ENCODE data around the gene NLK.
"Not testable (repeated sequence)": the region's sequence is repeated elsewhere in the genome, so short reads cannot be mapped to it uniquely, and the experiment has no call there.

The NLK gene

DNA sequence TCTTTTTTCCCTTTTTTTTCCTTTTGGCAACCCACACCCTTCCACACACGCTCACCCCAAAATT, at the start of gene NLK:
NLK (plus strand) TSS at position 21 of the 64 bp plus-strand sequence. CDS start 197 bp downstream, outside the sequence.
- no peak for DNase-seq

DNA sequence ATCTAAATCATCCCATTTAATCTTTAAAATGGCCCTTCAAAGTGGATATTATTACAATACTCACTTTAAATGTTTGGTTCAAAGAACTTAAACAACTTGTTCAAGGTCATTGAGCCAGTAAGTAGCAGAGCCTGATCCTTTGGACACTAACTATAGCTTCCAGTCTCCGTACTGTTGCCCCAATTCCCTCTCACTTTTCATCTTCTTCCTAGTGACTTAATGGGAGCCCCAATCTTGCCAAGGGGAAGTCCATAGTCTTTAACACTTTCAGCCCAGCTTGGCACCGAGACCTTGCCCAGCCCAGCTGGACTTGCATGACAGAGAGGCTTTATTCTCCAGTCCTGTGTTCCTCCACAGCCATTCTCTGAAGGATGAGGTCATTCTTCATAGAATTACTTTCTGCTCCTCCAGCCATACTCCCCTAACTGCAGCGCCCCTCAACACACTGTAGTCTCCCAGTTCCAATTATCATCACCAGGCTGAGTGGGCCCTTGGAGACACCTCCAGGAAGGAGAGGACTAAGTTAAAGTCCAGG, 49.2 kb upstream of the NLK start:
- peak in 49 of 56 donors; percentile 16 to 83 (median 61) for DNase-seq

DNA sequence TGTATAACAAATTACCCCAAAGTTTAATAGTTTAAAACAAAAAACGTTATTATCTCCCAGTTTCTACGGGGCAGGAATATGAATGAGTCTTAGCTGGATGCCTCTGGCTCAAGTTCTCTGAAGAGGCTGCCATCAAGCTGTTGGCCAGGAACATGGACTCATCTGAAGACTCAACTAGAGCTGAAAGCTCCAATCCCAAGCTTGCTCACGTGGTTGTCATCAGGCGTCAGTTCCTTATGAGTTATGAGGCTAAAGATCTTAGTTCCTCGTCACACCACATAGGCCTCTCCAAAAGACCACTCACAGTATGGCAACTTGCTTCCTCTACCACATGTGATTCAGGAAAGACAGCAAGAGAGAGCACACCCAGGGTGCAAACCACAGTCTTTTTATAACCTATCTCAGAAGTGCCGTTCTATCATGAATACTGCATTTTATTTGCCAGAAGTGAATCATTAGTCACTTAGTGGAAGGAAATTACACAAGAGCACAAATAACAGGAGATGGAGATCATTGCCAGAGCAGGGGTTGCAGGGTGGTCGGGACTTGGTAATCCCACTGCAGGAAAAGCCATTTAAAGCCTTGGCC, 48.7 kb upstream of the NLK start:
- DNase-seq, result peak in 16 of 56 donors; percentile 12 to 69 (median 48)

DNA sequence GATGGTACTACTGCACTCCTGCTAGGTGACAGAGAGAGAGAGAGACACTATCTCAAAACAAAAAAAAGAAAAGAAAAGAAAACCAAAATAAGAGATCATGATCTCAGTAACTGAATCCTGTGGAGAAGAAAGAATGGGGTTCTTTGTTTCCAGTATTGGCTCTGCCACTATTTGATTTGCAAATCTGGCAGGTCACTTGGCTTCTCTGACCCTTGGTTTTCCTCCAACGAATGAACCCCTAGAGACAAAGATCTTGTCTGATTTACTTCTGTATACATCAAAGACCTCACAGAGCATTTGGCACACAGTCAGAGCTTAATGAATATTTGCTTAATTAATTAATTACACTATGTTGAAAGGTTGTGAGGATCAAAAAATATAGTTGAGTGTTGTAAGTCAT, 47.9 kb upstream of the NLK start:
- peak in 15 of 56 donors; percentile 4 to 50 (median 22) for DNase-seq

DNA sequence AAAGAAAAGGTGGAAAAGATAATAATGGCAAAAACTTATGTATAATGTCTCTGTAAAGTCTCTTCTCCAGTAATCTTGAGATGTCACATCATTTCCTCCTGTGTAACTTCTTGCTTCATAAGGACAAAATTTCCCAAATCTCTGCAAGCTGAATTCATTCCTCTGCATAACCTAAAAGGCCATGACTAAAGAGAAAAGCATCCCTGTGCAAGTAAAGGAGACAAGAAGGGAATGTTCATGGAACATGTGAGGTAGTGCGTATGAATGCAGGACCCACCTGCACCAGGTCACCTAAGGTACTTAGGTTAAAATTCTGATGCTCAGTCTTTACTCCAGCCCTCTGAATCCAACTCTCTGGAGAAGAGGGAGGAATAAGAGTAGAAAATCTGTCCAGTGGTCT, 46.9 kb upstream of the NLK start:
- DNase-seq, result no peak

DNA sequence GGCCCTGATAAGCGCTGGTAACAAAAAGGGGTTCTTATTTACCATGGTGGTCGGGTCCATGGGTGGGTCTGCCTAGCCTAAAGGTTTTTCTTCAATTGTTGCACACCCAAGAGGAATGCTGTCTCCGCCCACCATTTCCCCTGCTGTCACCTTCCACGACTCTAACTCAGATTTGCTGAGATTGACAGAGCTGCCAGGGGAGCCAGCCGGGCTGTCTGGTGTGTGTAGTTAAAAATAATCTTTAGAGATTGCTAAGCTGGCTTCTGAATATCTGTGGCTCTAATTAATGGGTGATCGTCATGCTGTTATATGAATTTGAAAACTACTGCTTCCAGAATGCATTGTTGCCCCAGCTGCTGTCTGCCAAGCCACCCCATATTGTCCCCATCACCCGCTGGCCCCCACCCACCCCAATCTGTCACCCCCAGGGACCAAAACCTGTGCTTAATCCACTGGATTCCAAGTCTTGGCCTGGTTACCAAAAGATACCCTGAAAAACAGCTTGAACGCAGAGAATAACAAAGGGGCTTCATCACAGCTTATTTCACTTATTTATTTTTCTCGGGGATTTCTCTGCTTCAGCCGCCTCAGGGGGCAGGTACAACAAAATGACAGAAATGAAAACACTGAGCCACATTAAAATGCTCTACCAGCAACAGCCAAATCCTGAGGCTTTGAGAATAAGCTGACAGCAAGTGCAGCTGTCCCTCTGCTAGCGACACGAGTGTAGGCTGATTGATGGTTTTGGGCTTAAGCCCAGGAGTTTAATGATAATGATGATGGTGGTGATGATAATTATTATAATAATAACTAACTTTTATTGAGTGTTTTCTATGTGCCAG, 46.1 kb upstream of the NLK start:
- peak in 3 of 56 donors; percentile 3 to 28 (median 8) for DNase-seq

DNA sequence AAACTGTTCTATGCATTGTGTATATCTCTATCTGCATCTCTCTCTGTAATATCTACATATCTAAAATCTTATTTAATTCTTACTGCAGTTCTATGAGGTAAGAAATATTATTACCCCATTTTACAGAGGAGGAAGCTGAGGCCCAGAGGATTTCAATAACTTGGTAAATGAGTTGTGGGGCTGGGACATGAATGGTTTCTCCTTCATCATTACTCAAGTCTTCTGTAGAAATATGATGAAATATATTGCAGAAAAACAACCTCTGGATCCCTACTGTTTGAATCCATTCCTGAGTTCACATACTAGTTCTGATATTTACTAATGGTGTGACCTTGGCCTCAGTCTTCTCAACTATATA, 45.5 kb upstream of the NLK start:
- no peak for DNase-seq

DNA sequence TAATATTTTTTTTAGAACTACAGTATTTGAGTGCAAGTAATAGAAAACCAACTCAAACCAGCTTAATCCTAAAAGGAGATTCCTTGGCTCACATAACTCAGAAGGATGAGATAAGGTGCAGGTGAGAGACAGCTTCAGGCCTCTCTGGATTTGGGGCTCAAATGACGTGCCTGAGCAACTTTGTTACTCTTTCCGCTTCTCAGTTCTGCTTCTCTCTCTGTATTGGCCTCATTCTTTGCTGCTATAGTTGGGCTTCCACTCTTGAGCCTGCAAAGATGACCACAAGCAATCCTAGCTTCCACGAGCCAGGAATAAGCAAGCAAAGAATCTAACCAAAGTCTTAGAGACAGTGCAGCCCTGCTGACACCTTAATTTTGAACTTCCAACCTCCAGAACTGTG, 45.0 kb upstream of the NLK start:
- no peak for DNase-seq

DNA sequence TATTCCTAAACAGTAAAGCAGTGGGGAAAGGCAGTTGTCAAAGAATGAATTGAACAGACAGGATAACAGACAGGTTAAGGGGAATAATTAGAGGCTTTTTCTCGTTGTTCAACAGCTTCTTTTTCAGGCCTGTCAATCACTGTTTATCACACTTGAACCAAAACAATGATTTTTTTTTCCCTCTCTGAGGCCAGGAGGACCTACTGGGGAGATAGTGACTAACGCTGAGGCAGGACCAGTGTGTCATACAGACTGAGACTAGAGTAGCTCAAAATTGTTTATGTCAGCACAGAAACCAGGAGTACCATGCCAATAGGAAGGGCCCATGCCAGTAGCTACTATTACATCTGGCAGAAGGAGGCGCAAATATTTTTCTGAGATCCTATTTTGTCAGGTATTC, 41.3 kb upstream of the NLK start:
- no peak for DNase-seq

DNA sequence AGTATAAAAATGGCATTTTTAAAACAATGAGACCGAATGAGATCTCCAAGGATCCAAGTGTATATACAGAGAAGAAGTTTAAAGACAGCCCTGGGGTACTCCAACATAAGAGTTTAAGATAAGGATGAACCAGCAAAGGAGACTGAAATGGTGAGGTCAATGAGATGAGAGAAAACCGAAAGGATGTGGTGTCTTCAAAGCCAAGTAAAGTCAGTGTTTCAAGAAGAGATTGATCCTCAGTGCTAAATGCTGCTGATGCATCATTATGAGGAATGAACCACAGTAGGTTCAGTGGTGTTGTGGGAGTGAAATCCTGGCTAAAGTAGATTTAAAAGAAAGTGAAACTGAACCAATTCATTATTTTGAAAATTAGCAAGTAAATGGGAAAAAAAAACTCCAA, 38.1 kb upstream of the NLK start:
- DNase-seq, result no peak

DNA sequence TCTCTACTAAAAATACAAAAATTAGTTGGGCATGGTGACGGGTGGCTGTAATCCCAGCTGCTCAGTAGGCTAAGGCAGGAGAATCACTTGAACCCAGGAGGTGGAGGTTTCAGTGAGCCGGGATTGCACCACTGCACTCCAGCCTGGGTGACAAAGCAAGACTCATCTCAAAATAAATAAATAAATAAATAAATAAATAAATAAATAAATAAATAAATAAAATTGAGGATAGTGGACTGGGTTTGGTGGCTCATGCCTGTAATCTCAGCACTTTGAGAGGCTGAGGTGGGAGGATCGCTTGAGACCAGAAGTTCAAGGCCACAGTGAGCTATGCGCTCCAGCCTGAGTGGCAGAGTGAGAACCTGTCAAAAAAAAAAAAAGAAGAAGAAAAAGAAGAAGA, 34.6 kb upstream of the NLK start:
- not testable (repeated sequence) for DNase-seq

DNA sequence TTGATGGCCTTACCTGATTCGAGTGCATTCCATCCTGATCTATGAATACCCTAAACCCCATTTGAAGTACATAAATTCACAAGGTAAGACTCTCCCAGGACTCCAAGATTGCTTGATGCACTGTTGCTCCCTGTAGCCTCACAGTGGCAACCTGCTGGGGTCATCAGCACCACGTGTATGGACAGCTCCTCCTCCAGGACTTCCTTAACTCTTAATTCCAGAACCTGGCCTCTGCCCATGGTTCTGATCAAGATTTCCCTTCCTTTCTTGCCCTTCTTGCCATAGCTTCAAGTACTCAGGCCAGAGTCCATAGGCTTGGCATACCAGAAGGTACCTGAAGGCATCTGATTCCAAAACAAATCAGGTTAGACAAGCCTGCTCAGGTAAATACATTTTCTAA, 34.0 kb upstream of the NLK start:
- DNase-seq, result no peak

DNA sequence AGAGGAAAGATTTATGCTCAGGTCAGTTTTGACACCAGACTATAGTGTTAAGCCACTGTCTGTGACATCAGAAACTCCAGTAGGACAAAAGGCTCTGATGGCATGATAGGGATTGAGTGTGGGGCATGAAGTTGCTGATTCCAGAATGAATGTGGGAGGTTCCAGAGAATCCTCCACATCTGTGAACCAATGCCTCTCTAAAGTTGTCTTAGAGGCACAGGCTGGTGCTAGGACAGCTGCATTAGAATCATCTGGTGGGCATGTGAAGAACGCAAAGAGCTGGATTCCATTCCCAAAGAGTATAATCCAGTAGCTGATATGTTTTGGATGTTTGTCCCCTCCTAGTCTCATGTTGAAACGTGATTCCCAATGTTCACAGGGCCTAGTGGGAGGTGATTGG, 32.1 kb upstream of the NLK start:
- no peak for DNase-seq

DNA sequence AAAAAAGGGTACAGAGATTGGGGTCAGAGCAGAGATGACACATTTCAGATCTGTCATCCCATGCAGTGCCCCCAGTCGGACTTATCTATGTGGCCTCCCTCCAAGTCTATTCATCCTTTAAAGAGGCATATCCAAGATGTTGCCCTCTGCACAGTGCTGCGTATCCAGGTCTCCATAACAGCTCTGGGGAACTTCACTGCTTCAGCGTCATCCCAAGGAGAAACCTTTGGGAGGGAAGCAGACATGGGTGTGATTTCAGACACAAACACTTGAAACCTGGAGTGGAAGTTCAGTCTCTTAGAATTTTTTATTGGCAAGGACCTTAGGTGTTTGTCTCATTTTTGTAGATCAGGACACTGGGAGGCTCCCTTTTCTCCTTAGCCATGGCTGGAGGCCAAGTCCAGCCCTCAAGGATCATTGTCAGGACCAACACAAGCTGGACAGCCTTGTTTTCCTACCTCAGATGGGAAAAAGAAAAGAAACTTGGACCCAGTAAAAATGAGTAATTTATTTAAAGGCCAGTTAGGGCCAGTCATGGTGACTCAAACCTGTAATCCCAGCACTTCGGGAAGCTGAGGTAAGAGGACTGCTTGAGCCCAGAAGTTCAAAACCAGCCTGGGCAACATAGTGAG, 23.9 kb upstream of the NLK start:
- no peak for DNase-seq

DNA sequence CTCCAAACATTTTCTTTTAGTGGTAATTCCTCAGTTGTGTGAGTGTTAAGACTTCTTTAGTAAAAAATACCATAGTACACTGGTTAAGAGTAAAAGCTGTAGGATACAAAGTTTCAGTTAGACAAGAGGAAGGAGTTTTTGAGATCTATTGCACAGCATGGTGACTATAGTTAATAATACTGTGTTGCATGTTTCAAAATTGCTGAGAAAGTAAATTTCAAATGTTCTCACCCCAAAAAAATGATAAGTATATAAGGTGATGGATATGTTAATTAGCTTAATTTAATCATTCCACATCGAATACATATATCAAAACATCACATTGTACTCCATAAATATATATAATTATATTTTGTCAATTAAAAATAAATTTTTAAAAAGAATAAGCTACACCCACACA, 22.0 kb upstream of the NLK start:
- DNase-seq, result no peak

DNA sequence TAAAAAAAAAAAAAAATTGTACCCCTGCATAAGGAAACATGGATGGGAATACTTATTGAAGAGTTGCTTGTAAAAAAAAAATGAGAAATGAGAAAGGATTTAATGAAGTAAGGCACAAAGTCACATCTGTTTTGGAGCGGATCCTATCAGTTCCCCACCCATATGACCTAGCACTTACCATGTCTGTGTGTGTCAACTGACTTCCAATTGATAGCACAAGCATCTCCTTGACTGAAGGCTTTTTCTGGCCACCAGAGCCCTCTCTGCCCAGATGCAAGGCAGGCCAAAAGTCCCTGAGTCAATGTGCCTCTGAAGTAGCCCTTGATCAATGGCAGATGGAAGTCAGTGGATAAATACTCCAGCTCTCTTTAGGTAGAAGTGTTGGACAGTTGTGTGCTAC, 13.4 kb upstream of the NLK start:
- no peak for DNase-seq

DNA sequence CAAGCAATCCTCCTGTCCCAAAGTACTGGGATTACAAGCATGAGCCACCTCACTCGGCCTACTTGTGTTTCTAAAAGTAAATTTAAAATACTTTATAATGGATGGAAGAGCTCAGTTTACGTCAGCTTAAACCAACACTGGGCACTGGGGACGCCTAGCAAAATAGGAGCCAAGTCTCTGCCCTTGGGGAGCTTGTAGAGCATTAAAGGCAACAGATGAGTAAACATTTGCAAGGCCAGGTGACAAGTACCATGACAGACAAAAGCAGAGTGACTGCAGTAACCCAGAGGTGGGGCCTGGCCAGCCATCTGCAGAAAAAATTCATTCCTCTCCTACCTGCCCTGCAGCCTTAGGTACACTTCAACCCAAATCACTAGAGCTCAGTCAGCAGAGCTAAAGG, 12.1 kb upstream of the NLK start:
- no peak for DNase-seq

DNA sequence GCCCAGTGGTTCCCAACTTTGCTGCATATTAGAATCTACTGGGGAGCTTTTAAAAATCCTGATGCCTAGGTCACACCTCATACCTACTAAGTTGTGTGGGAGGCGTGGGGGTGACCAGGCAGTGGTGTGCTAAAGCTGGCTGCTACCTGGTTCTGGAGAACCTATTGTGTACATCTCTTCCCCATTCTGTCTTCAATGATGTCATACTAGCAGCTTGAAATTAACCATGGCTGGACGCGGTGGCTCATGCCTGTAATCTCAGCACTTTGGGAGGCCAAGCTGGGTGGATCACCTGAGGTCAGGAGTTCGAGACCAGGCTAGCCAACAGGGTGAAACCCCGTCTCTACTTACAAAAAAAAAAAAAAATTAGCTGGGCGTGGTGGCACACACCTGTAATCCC, 11.3 kb upstream of the NLK start:
- no peak for DNase-seq

DNA sequence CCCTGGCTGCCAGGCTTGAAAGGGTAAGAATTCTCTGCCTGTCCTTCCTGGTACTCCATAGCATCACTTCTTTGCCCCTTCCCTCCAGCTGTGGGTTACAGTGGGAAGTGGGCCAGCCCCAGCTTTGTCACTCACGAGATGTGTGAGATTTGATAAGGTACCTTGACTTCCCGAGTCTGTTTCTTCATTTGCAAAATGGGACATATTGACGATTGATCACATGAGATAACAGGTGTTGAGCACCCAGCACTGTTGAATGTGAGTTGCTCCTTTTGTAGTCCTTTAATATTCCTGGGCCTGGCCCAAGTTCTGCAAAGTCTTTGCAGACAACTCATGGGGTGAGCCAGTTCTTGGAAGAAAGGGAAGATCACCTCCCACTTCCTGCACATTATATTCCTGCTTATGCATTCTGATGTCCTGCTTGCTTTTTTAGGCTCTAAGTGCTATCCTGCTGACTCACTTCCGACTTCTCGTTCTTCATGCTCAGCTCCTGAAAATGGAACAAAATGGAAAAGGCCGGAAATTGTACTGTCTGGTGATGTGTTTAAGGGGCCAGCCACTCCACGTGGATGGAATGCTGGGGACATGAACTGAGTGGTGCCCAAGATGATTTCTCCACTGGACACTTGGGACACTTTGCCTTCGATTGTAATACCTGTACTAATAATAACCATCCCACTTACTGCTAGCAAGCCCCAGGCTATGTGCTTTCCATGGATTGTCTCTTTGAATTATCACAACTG, 8.3 kb upstream of the NLK start:
- DNase-seq, result no peak

DNA sequence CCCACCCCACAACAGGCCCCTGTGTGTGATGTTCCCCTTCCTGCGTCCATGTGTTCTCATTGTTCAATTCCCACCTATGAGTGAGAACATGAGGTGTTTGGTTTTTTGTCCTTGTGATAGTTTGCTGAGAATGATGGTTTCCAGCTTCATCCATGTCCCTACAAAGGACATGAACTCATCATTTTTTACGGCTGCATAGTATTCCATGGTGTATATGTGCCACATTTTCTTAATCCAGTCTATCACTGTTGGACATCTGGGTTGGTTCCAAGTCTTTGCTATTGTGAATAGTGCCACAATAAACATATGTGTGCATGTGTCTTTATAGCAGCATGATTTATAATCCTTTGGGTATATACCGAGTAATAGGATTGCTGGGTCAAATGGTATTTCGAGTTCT, 7.0 kb upstream of the NLK start:
- DNase-seq, result not testable (repeated sequence)

DNA sequence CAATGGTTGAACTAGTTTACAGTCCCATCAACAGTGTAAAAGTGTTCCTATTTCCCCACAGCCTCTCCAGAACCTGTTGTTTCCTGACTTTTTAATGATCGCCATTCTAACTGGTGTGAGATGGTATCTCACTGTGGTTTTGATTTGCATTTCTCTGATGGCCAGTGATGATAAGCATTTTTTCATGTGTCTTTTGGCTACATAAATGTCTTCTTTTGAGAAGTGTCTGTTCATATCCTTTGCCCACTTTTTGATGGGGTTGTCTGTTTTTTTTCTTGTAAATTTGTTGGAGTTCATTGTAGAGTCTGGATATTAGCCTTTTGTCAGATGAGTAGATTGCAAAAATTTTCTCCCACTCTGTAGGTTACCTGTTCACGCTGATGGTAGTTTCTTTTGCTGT, 6.6 kb upstream of the NLK start:
- DNase-seq, result not testable (repeated sequence)

DNA sequence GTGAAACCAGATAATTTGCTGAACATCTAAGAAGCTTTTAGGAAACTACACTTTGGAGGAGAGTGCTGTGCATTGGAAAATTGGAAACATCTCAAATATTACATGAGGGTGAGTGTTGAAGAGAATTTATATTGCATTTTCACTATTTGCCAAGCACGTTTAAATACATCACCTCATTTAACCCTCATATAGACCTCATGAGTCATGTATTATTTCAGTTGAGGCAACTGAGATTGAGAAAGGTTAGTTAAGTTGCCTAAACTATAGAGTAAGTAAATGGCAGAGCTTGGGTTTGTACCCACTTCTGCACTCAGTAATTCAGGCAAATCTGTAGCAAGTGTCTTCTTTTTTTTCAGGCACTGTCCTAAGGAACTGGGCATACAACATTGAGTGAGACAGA, 3.7 kb upstream of the NLK start:
- DNase-seq, result no peak

DNA sequence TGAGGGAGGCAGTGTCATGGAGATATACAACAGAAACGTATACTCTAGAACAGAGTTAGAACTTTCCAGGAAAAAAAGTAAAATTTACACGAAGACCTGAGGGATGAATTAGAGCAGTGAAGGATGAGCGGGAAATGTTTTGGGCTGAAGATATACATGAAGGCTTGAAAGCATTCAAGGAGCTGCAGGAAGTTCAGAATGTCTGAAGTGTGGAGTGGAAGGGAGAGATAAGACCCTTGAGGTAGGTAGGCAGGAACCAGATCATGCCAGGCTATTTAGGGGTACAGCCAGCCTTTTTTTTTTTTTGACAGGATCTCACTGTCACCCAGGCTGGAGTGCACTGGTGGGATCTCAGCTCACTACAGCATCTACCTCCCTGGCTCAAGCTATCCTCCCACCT, 3.2 kb upstream of the NLK start:
- no peak for DNase-seq
